Left lung (tissue), 10 donors: ENCODE measurements around the gene MAP1LC3A. TPM values are rescaled to one million over a fixed set of nuclear protein-coding genes. Genes with fewer than 3 reads are reported as not detected.

ENCODE experiments used
- ATAC-seq: fragments of 200-7000 bp; cut with Tn5 transposase; one replicate; pipeline ENCODE4 v1.9.1; 2020; ENCODE audit warnings: moderate library complexity
- DNase-seq, 4 donors: peaks; one replicate each; pipeline ENCODE4 v3.0.0-alpha.2; 2013 to 2020
- H3K27ac ChIP-seq, 2 donors: fragments of 200-600 bp; sonication (generic) in 1 of 2; one replicate each; pipeline versions ENCODE4 v1.5.0 to v1.8.0; 2020 to 2021
- H3K27me3 ChIP-seq, 2 donors: fragments of 200-600 bp; sonication (generic) in 1 of 2; one replicate each; pipeline versions ENCODE4 v1.5.0 to v1.8.0; 2020 to 2021
- H3K36me3 ChIP-seq, 2 donors: fragments of 200-600 bp; sonication (generic) in 1 of 2; one replicate each; pipeline versions ENCODE4 v1.5.0 to v1.8.0; 2020 to 2021
- H3K4me1 ChIP-seq, 2 donors: fragments of 200-600 bp; one replicate each; pipeline ENCODE4 v1.8.0; 2021
- H3K4me3 ChIP-seq, 2 donors: fragments of 200-600 bp; sonication (generic) in 1 of 2; one replicate each; pipeline versions ENCODE4 v1.5.0 to v1.8.0; 2020 to 2021; ENCODE audit warnings: mild to moderate bottlenecking in 1 of 2
- H3K9me3 ChIP-seq, 2 donors: fragments of 200-600 bp; sonication (generic) in 1 of 2; one replicate each; pipeline versions ENCODE4 v1.5.0 to v1.8.0; 2020 to 2021
- CTCF ChIP-seq, 2 donors: fragments of 200-600 bp; sonication (generic) in 1 of 2; IDR thresholded peaks; one replicate each; pipeline versions ENCODE4 v1.5.0 to v1.8.0; 2021; ENCODE audit warnings: antibody characterized with exemption in 2 of 2
- intact Hi-C, 2 donors: fragments of 100-400 bp; cut with DNase I; formaldehyde crosslinking; loops; one replicate each; pipeline versions ENCODE4 v1.11.2 to v1.14.2; 2022
- polyA plus RNA-seq, 6 donors: library from polyadenylated mRNA; unstranded; fragments of 120-200 nt; gene quantifications; one replicate each; pipeline ENCODE4 v1.2.1, GENCODE V29; 2013; ENCODE audit not compliant: insufficient read length in 6 of 6
- total RNA-seq, 2 donors: library from RNA; stranded (reverse); fragmentation: NEBNext Ultra II Directional; extraction: Animal tissue kit (Norgen Biotek cat#: 25700); gene quantifications; one replicate each; pipeline ENCODE4 v1.2.1, GENCODE V29; 2021
- donor health status: DM: no; HTN: yes; CAD: no.
- donor health status: DM: no; HTN: no; CAD: no.

The MAP1LC3A gene
- total and polyA plus RNA-seq, 8 donors: 17.4 to 68.8 (median 32.3) TPM

- intact Hi-C loops: no loop called here
- TF ChIP-seq CTCF (IDR thresholded peaks at IDR 0.05): no peak
- no peak overlapping the region for H3K27ac ChIP-seq
- H3K9me3 ChIP-seq: no peaks in the 10 kb centered on the region
- peaks cover 0 to 7% of the 10 kb centered on the region in 2 donors for H3K4me1 ChIP-seq
- no peak for ATAC-seq
- H3K4me3 ChIP-seq: no peak overlapping the region
- DNase-seq: peak in 1 of 4 donors; percentile 50
- peaks cover 0 to 9% of the 10 kb centered on the region in 2 donors for H3K36me3 ChIP-seq
- no peaks in the 10 kb centered on the region for H3K27me3 ChIP-seq
These were observed 11.8 kb upstream of the MAP1LC3A start for GRCh38 chr20:34546751-34547181.

- DNase-seq (peak in 1 of 4 donors; percentile 63), ATAC-seq (peak; percentile 36)
- Histone ChIP-seq H3K4me3 (no peak overlapping the region), H3K27ac (no peak overlapping the region), H3K4me1 (peaks cover 0 to 7% of the 10 kb centered on the region in 2 donors), H3K36me3 (no peaks in the 10 kb centered on the region), H3K27me3 (no peaks in the 10 kb centered on the region), H3K9me3 (no peaks in the 10 kb centered on the region)
- intact Hi-C loops: no loop called here
- no peak for TF ChIP-seq CTCF (IDR thresholded peaks at IDR 0.05)
These were observed 10.5 kb upstream of the MAP1LC3A start for GRCh38 chr20:34547844-34548613.

GRCh38 chr20:34549291-34549928 lies 9.1 kb upstream of the MAP1LC3A start:
- H3K4me1 ChIP-seq: peaks cover 0 to 3% of the 10 kb centered on the region in 2 donors
- H3K27me3 ChIP-seq: no peaks in the 10 kb centered on the region
- ATAC-seq (peak; percentile 53), DNase-seq (peak in 2 of 4 donors; percentile 28 to 73)
- no peak for TF ChIP-seq CTCF (IDR thresholded peaks at IDR 0.05)
- H3K9me3 ChIP-seq: no peaks in the 10 kb centered on the region
- H3K4me3 ChIP-seq: no peak overlapping the region
- no peak overlapping the region for H3K27ac ChIP-seq
- H3K36me3 ChIP-seq: no peaks in the 10 kb centered on the region
- intact Hi-C loops: no loop called here

GRCh38 chr20:34549929-34550305 lies 8.6 kb upstream of the MAP1LC3A start:
- no peak overlapping the region for H3K27ac ChIP-seq
- no peaks in the 10 kb centered on the region for H3K27me3 ChIP-seq
- no peaks in the 10 kb centered on the region for H3K4me1 ChIP-seq
- H3K9me3 ChIP-seq: no peaks in the 10 kb centered on the region
- H3K36me3 ChIP-seq: no peaks in the 10 kb centered on the region
- TF ChIP-seq CTCF (IDR thresholded peaks at IDR 0.05): no peak
- ATAC-seq (no peak), DNase-seq (peak in 1 of 4 donors; percentile 40)
- intact Hi-C loops: no loop called here
- H3K4me3 ChIP-seq: no peak overlapping the region

- Histone ChIP-seq H3K4me1 (peaks cover 0 to 2% of the 10 kb centered on the region in 2 donors), H3K36me3 (no peaks in the 10 kb centered on the region), H3K27me3 (no peaks in the 10 kb centered on the region), H3K9me3 (no peaks in the 10 kb centered on the region), H3K27ac (no peak overlapping the region), H3K4me3 (no peak overlapping the region)
- DNase-seq (peak in 1 of 4 donors; percentile 43), ATAC-seq (no peak)
- intact Hi-C loops: no loop called here
- no peak for TF ChIP-seq CTCF (IDR thresholded peaks at IDR 0.05)
These were observed 5.9 kb upstream of the MAP1LC3A start for GRCh38 chr20:34552569-34552968.
